Panc1 (cell line): ENCODE measurements around the gene TNNI3K.

Experiments used
- POLR2AphosphoS5 ChIP-seq: IDR thresholded peaks from 2 replicates; pipeline ENCODE4 v1.6.1; 2012; ENCODE audit warnings: mild to moderate bottlenecking, low read depth, low read length, moderate library complexity
- REST ChIP-seq, 2 experiments: IDR thresholded peaks; 2 replicates each; pipeline ENCODE4 v1.6.1; 2011 to 2012; ENCODE audit warnings: low read depth in 2 of 2, control low read depth in 1 of 2, low read length in 1 of 2, mild to moderate bottlenecking in 1 of 2, moderate library complexity in 1 of 2; ENCODE audit not compliant: insufficient read depth in 1 of 2
- SIN3A ChIP-seq: IDR thresholded peaks from 2 replicates; pipeline ENCODE4 v1.6.1; 2012; ENCODE audit warnings: low read depth, mild to moderate bottlenecking, low read length, moderate library complexity, borderline replicate concordance; ENCODE audit not compliant: insufficient read depth
- TF ChIP-seq, protein P1 (sequence below): fragments of 450-650 bp; IDR thresholded peaks from 2 replicates; pipeline ENCODE4 v1.5.1; 2017; ENCODE audit warnings: mild to moderate bottlenecking

DNA sequence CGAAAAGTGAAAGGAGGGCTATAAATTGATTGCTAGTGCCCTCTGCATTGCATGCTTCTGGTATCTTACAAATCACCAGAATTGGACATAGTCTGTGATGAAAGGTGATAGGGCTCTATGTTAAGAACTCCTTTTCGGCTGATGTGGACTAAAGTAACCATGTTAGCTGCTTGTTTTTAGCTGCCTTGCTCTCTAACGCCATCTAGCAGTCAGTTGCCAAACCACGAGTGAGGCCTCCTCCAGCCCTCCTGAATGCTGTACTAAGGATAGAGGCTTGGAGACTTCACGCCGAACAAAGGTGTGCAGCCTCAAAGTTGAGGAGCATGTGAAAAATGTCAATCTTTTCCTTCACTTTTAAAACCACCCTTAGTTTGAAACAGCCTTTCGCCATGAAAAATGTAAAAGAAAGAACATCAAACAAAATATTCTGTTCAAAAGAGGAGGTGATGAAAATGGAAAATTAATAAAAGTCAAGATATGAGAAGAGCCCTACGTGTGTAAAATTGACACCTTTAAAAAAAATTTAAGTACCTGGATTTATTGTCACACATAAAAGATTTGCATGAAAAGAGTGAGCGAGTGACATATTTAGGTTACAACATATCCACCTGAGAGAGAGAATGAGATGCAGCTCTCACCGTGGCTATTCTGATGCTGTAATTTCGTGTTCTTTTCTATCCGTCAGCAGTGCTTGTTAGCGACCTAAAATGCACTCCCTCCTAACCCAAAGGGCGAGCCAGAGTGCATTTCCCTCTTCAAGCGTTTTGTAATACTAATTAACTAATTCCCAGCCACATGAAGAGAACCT, 269.1 kb downstream of the TNNI3K start:
- TF ChIP-seq, protein P1, sequence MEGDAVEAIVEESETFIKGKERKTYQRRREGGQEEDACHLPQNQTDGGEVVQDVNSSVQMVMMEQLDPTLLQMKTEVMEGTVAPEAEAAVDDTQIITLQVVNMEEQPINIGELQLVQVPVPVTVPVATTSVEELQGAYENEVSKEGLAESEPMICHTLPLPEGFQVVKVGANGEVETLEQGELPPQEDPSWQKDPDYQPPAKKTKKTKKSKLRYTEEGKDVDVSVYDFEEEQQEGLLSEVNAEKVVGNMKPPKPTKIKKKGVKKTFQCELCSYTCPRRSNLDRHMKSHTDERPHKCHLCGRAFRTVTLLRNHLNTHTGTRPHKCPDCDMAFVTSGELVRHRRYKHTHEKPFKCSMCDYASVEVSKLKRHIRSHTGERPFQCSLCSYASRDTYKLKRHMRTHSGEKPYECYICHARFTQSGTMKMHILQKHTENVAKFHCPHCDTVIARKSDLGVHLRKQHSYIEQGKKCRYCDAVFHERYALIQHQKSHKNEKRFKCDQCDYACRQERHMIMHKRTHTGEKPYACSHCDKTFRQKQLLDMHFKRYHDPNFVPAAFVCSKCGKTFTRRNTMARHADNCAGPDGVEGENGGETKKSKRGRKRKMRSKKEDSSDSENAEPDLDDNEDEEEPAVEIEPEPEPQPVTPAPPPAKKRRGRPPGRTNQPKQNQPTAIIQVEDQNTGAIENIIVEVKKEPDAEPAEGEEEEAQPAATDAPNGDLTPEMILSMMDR, result peak; percentile 92
- no peak for TF ChIP-seq SIN3A
- no peak for TF ChIP-seq POLR2AphosphoS5
- no peak for TF ChIP-seq REST (IDR thresholded peaks at IDR 0.05; ENCODE audit: insufficient read depth in 1 of 2, low read depth in 2 of 2, low read length in 1 of 2)
